Measurements from ENCODE around the gene TNRC6B.
"Not testable (repeated sequence)": the region's sequence is repeated elsewhere in the genome, so short reads cannot be mapped to it uniquely, and the experiment has no call there.

TNRC6B gene

GRCh38 chr22:40289991-40290459 lies 112.3 kb downstream of the TNRC6B start:
- peak; percentile 30 for DNase-seq (ENCODE audit: low read depth)

- no peak for DNase-seq (ENCODE audit: low read depth)
These were observed 112.8 kb downstream of the TNRC6B start for GRCh38 chr22:40290516-40290915.

GRCh38 chr22:40294696-40295095 lies 117.0 kb downstream of the TNRC6B start:
- DNase-seq (ENCODE audit: low read depth), result no peak

- no peak for DNase-seq (ENCODE audit: low read depth)
These were observed 122.6 kb downstream of the TNRC6B start for GRCh38 chr22:40300316-40300715.

- no peak for DNase-seq (ENCODE audit: low read depth)
These were observed 123.4 kb downstream of the TNRC6B start for GRCh38 chr22:40300884-40301672.

GRCh38 chr22:40302149-40302548 lies 124.4 kb downstream of the TNRC6B start:
- DNase-seq (ENCODE audit: low read depth), result no peak

- no peak for DNase-seq (ENCODE audit: low read depth)
These were observed 127.9 kb downstream of the TNRC6B start for GRCh38 chr22:40305625-40306024.

GRCh38 chr22:40308999-40309573 lies 131.4 kb downstream of the TNRC6B start:
- no peak for DNase-seq (ENCODE audit: low read depth)

GRCh38 chr22:40309631-40310030 lies 131.9 kb downstream of the TNRC6B start:
- no peak for DNase-seq (ENCODE audit: low read depth)

GRCh38 chr22:40310081-40310767 lies 132.5 kb downstream of the TNRC6B start:
- no peak for DNase-seq (ENCODE audit: low read depth)

GRCh38 chr22:40310768-40311120 lies 133.0 kb downstream of the TNRC6B start:
- DNase-seq (ENCODE audit: low read depth), result no peak

GRCh38 chr22:40311646-40312045 lies 133.9 kb downstream of the TNRC6B start:
- DNase-seq (ENCODE audit: low read depth), result not testable (repeated sequence)

- no peak for DNase-seq (ENCODE audit: low read depth)
These were observed 134.3 kb downstream of the TNRC6B start for GRCh38 chr22:40312050-40312449.

GRCh38 chr22:40313007-40313406 lies 135.3 kb downstream of the TNRC6B start:
- no peak for DNase-seq (ENCODE audit: low read depth)

- DNase-seq (ENCODE audit: low read depth), result no peak
These were observed 136.3 kb downstream of the TNRC6B start for GRCh38 chr22:40314041-40314440.

- no peak for DNase-seq (ENCODE audit: low read depth)
These were observed 143.0 kb downstream of the TNRC6B start for GRCh38 chr22:40320687-40321086.

- no peak for DNase-seq (ENCODE audit: low read depth)
These were observed 144.3 kb downstream of the TNRC6B start for GRCh38 chr22:40322021-40322420.

- no peak for DNase-seq (ENCODE audit: low read depth)
These were observed 145.2 kb downstream of the TNRC6B start for GRCh38 chr22:40322818-40323447.

GRCh38 chr22:40323681-40324171 lies 146.0 kb downstream of the TNRC6B start:
- no peak for DNase-seq (ENCODE audit: low read depth)

- no peak for DNase-seq (ENCODE audit: low read depth)
These were observed 147.0 kb downstream of the TNRC6B start for GRCh38 chr22:40324468-40325305.

- DNase-seq (ENCODE audit: low read depth), result peak; percentile 24
These were observed 147.6 kb downstream of the TNRC6B start for GRCh38 chr22:40325315-40325714.
